HG03025 (cell line): ENCODE results near the gene SORCS2.

Source experiments
- ATAC-seq: cut with Tn5 transposase; IDR thresholded peaks from one replicate; pipeline ENCODE4 v1.9.1; 2021; ENCODE audit warnings: mild to moderate bottlenecking, moderate library complexity; ENCODE audit not compliant: unreplicated experiment, low FRiP score

Gene SORCS2

GRCh38 chr4:7282786-7283440 is 90.6 kb downstream of the SORCS2 start:
- no peak for ATAC-seq

GRCh38 chr4:7285244-7286094 is 93.1 kb downstream of the SORCS2 start:
- ATAC-seq = no peak

- no peak for ATAC-seq
These were observed 93.8 kb downstream of the SORCS2 start for GRCh38 chr4:7286170-7286569.

GRCh38 chr4:7286798-7287197 is 94.5 kb downstream of the SORCS2 start:
- no peak for ATAC-seq

GRCh38 chr4:7287274-7287917 is 95.1 kb downstream of the SORCS2 start:
- no peak for ATAC-seq

GRCh38 chr4:7287918-7288280 is 95.6 kb downstream of the SORCS2 start:
- no peak for ATAC-seq

GRCh38 chr4:7288751-7289523 is 96.6 kb downstream of the SORCS2 start:
- no peak for ATAC-seq

GRCh38 chr4:7289589-7289988 is 97.3 kb downstream of the SORCS2 start:
- no peak for ATAC-seq

GRCh38 chr4:7291372-7292114 is 99.2 kb downstream of the SORCS2 start:
- ATAC-seq = no peak

GRCh38 chr4:7293703-7294102 is 101.4 kb downstream of the SORCS2 start:
- ATAC-seq = no peak

- no peak for ATAC-seq
These were observed 101.9 kb downstream of the SORCS2 start for GRCh38 chr4:7294176-7294756.

- no peak for ATAC-seq
These were observed 103.0 kb downstream of the SORCS2 start for GRCh38 chr4:7295197-7295910.

GRCh38 chr4:7295911-7296660 is 103.7 kb downstream of the SORCS2 start:
- no peak for ATAC-seq

GRCh38 chr4:7296661-7297335 is 104.5 kb downstream of the SORCS2 start:
- ATAC-seq = no peak

GRCh38 chr4:7297374-7297773 is 105.0 kb downstream of the SORCS2 start:
- no peak for ATAC-seq

GRCh38 chr4:7297881-7298280 is 105.5 kb downstream of the SORCS2 start:
- no peak for ATAC-seq

GRCh38 chr4:7298619-7299009 is 106.3 kb downstream of the SORCS2 start:
- no peak for ATAC-seq
